Right cardiac atrium (tissue), 5 donors: ENCODE results near the gene ACP3. TPM values are rescaled to one million over a fixed set of nuclear protein-coding genes. Genes with fewer than 3 reads are reported as not detected.
"Not testable (repeated sequence)": the region's sequence is repeated elsewhere in the genome, so short reads cannot be mapped to it uniquely, and the experiment has no call there.

ENCODE experiments used
- ATAC-seq, 2 donors: fragments of 200-7000 bp; cut with Tn5 transposase; one replicate each; pipeline versions ENCODE4 v1.8.0 to v1.9.1; 2020; ENCODE audit warnings: moderate library complexity in 2 of 2, mild to moderate bottlenecking in 1 of 2
- DNase-seq, 3 donors: peaks; one replicate each; pipeline ENCODE4 v3.0.0-alpha.2; 2020
- H3K27ac ChIP-seq: one replicate; pipeline ENCODE4 v1.5.1; 2013; ENCODE audit warnings: mild to moderate bottlenecking, low read length, control low read depth, moderate library complexity
- H3K27me3 ChIP-seq: one replicate; pipeline ENCODE4 v1.6.1; 2013; ENCODE audit not compliant: control insufficient read depth, insufficient read depth
- H3K4me1 ChIP-seq: one replicate; pipeline ENCODE4 v1.6.1; 2013; ENCODE audit warnings: low read length; ENCODE audit not compliant: control insufficient read depth, insufficient read depth
- H3K4me3 ChIP-seq: one replicate; pipeline ENCODE4 v1.5.1; 2013; ENCODE audit warnings: low read length, control low read depth
- H3K9me3 ChIP-seq: one replicate; pipeline ENCODE4 v1.6.1; 2013; ENCODE audit warnings: low read length; ENCODE audit not compliant: control insufficient read depth
- WGBS: extraction: QIAGEN DNeasy Blood & Tissue Kit; methylation state at CpG from one replicate; pipeline ENCODE4 v1.1.7; 2013; 5-methylcytosine and 5-hydroxymethylcytosine counted together
- intact Hi-C, 4 donors: fragments of 100-400 bp; cut with DNase I; formaldehyde crosslinking; loops; one replicate each; pipeline versions ENCODE4 v1.11.0 to v1.14.0; 2022 to 2023
- polyA plus RNA-seq: library from polyadenylated mRNA; stranded (reverse); fragments of 200-250 nt; gene quantifications from one replicate; pipeline ENCODE4 v1.2.3, GENCODE V29; 2013
- total RNA-seq, 4 donors: library from RNA; stranded (reverse); fragmentation: NEBNext Ultra II Directional; extraction: Animal tissue kit (Norgen Biotek cat#: 25700); gene quantifications; one replicate each; pipeline ENCODE4 v1.2.1, GENCODE V29; 2021
- donor health status: healthy with polysubstance abuse.
- donor health status: DM: no; HTN: yes; CAD: no.
- donor health status: DM: no; HTN: no; CAD: no.
- donor health status: DM: no; HTN: yes; CAD: no; lungs with severe emphysema.
- donor health status: DM: yes; HTN: yes; CAD: no.

The ACP3 gene
- total and polyA plus RNA-seq, 5 donors = 0.41 to 2.3 (median 1.2) TPM

DNA sequence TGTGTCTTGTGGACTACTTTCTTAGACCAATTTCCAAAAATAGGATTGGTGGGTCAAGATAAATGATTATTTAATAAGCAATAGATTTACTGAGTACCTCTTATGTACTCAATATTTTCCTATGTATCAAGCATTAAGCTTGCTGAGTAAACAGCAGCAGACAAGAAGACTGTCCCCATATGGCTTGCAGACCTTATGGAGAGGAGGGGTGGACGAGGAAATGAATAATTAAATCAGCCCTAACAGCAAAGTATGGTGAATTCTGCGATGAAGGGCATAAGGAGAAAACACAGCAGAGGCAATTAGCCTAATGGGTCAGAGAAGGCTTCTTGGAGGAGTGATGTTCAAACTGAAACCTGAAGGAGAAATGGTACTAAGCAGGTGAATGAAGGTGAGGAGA lies 45.1 kb downstream of the ACP3 start:
- 90% methylated on average over 2 of the region's 2 CpGs for WGBS
- Histone ChIP-seq H3K4me1 (peaks cover 3% of the 10 kb centered on the region), H3K9me3 (no peaks in the 10 kb centered on the region), H3K4me3 (no peak overlapping the region), H3K27me3 (no peaks in the 10 kb centered on the region), H3K27ac (no peak overlapping the region)
- DNase-seq = no peak
- intact Hi-C loops = no loop called here
- no peak for ATAC-seq

DNA sequence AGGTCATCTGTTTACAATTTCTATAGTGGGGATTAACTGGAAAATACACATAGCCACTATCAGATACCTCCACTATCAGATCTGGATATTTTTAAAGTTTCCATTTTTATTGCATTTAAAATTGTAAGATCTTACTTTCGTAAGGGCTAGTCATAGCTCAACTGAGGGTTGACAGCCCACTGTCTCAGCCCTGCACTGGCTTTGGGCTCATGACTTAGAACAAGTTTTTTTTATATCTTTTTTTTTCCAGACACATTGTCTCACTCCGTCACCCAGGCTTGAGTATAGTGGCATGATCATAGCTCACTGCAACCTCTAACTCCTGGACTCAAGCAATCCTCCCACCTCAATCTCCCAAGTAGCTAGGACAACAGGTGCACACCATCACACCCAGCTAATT lies 51.3 kb downstream of the ACP3 start:
- intact Hi-C loops = no loop called here
- Histone ChIP-seq H3K27ac (no peak overlapping the region), H3K4me1 (no peaks in the 10 kb centered on the region), H3K4me3 (no peak overlapping the region), H3K27me3 (no peaks in the 10 kb centered on the region), H3K9me3 (no peaks in the 10 kb centered on the region)
- ATAC-seq (no peak), DNase-seq (no peak)
- WGBS = 86% methylated on average over 2 of the region's 2 CpGs

GRCh38 chr3:132368962-132369361 lies 51.8 kb downstream of the ACP3 start:
- Histone ChIP-seq H3K9me3 (no peaks in the 10 kb centered on the region), H3K4me3 (no peak overlapping the region), H3K27ac (no peak overlapping the region), H3K4me1 (no peaks in the 10 kb centered on the region), H3K27me3 (no peaks in the 10 kb centered on the region)
- ATAC-seq = no peak
- intact Hi-C loops = no loop called here
- DNase-seq = no peak

DNA sequence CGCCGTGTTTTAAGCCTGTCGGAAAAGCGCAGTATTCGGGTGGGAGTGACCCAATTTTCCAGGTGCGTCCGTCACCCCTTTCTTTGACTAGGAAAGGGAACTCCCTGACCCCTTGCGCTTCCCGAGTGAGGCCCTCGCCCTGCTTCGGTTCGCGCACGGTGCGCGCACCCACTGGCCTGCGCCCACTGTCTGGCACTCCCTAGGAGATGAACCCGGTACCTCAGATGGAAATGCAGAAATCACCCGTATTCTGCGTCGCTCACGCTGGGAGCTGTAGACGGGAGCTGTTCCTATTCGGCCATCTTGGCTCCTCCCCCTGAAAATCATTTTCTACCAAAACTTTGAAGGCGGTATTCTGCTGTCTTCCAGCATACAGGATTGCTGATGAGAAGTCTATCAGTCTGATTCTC lies 59.7 kb downstream of the ACP3 start:
- H3K9me3 ChIP-seq, H3K4me3 ChIP-seq, H3K27ac ChIP-seq, H3K27me3 ChIP-seq, H3K4me1 ChIP-seq, ATAC-seq, DNase-seq, intact Hi-C loops: not testable (repeated sequence)
- 90% methylated on average over 25 of the region's 25 CpGs for WGBS

- no peaks in the 10 kb centered on the region for H3K4me1 ChIP-seq
- ATAC-seq (no peak), DNase-seq (no peak)
- intact Hi-C loops = no loop called here
- H3K27ac ChIP-seq = no peak overlapping the region
- no peaks in the 10 kb centered on the region for H3K27me3 ChIP-seq
- 89% methylated on average over 2 of the region's 2 CpGs for WGBS
- no peaks in the 10 kb centered on the region for H3K9me3 ChIP-seq
- H3K4me3 ChIP-seq = no peak overlapping the region
These were observed 61.0 kb downstream of the ACP3 start for GRCh38 chr3:132378048-132378762.

DNA sequence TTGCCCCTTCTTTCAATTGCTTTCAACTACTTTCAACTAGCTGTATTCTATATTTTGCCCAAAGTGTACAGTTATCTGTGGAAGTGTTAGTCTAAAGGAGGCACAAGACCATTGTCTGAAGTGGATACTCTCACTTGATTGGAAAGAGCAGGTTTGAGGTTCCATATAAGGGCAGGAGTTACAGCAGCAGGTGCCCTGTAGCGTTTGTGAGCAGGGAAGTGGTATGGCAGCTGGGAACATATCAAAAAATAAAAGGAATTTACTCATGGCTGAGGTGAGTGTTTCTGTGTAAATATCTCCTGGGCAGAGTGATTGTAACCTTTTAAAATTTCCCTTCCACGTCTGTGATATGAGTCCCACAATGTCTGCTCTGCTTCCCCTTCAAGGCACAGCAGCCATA lies 61.6 kb downstream of the ACP3 start:
- no peaks in the 10 kb centered on the region for H3K9me3 ChIP-seq
- H3K27ac ChIP-seq = no peak overlapping the region
- H3K27me3 ChIP-seq = no peaks in the 10 kb centered on the region
- ATAC-seq = no peak
- intact Hi-C loops = no loop called here
- no peaks in the 10 kb centered on the region for H3K4me1 ChIP-seq
- no peak overlapping the region for H3K4me3 ChIP-seq
- 52% methylated on average over 2 of the region's 2 CpGs for WGBS
- DNase-seq = no peak

- Histone ChIP-seq H3K9me3 (no peaks in the 10 kb centered on the region), H3K4me1 (no peaks in the 10 kb centered on the region), H3K27me3 (no peaks in the 10 kb centered on the region), H3K27ac (no peak overlapping the region), H3K4me3 (no peak overlapping the region)
- ATAC-seq (no peak), DNase-seq (no peak)
- intact Hi-C loops = no loop called here
- 76% methylated on average over 1 of the region's 1 CpG for WGBS
These were observed 63.7 kb downstream of the ACP3 start for GRCh38 chr3:132380920-132381319.

- no peak overlapping the region for H3K27ac ChIP-seq
- WGBS = 92% methylated on average over 14 of the region's 14 CpGs
- H3K4me1 ChIP-seq = no peaks in the 10 kb centered on the region
- DNase-seq (no peak), ATAC-seq (no peak)
- no peaks in the 10 kb centered on the region for H3K9me3 ChIP-seq
- no peaks in the 10 kb centered on the region for H3K27me3 ChIP-seq
- intact Hi-C loops = no loop called here
- H3K4me3 ChIP-seq = no peak overlapping the region
These were observed 64.2 kb downstream of the ACP3 start for GRCh38 chr3:132381348-132381944.

DNA sequence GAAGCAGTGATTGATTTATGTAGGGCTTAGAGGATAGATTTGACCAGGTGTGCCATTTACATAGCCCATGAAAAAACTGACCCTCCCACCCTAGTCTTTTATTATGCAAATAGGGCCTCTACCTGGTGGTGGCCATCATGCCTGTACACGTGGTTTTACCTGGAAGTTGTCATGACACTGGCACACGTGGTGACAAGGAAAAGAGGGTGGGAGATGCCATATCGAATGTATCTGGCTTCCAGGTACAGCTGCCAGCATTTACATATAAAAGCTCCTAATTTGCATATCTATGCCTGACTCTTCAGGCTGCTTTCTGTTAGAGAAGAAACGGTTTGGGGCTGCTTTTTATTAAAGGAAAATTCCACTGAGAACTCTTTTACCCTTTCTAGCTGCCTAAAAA lies 65.1 kb downstream of the ACP3 start:
- no peaks in the 10 kb centered on the region for H3K27me3 ChIP-seq
- H3K4me1 ChIP-seq = no peaks in the 10 kb centered on the region
- no peaks in the 10 kb centered on the region for H3K9me3 ChIP-seq
- ATAC-seq (no peak), DNase-seq (no peak)
- H3K4me3 ChIP-seq = no peak overlapping the region
- intact Hi-C loops = no loop called here
- 66% methylated on average over 4 of the region's 4 CpGs for WGBS
- no peak overlapping the region for H3K27ac ChIP-seq

- no peak for DNase-seq
- Histone ChIP-seq H3K4me1 (no peaks in the 10 kb centered on the region), H3K27ac (no peak overlapping the region), H3K9me3 (no peaks in the 10 kb centered on the region), H3K4me3 (no peak overlapping the region), H3K27me3 (no peaks in the 10 kb centered on the region)
- intact Hi-C loops = no loop called here
- no peak for ATAC-seq
These were observed 65.5 kb downstream of the ACP3 start for GRCh38 chr3:132382688-132383194.

- intact Hi-C loops = no loop called here
- 86% methylated on average over 8 of the region's 8 CpGs for WGBS
These were observed 69.1 kb downstream of the ACP3 start for GRCh38 chr3:132386259-132386658.

More at GRCh38 chr3:132386259-132386658, 69.1 kb downstream of the ACP3 start:
- no peaks in the 10 kb centered on the region for H3K27me3 ChIP-seq
- no peaks in the 10 kb centered on the region for H3K4me1 ChIP-seq
- H3K9me3 ChIP-seq = no peaks in the 10 kb centered on the region
- H3K4me3 ChIP-seq = no peak overlapping the region
- no peak overlapping the region for H3K27ac ChIP-seq
- ATAC-seq (no peak), DNase-seq (no peak)
